HG03575 (cell line): ENCODE measurements around the gene SLC6A8.

Experiments used
- ATAC-seq: cut with Tn5 transposase; IDR thresholded peaks from one replicate; pipeline ENCODE4 v1.9.1; 2021; ENCODE audit not compliant: unreplicated experiment, insufficient number of reproducible peaks, low FRiP score; ENCODE audit errors: extremely low read depth

Gene SLC6A8

GRCh38 chrX:153687121-153688039, at the start of gene SLC6A8:
SLC6A8 (plus strand) TSS chrX:153687926; CDS start chrX:153688575, 649 bp downstream.
- no peak for ATAC-seq

GRCh38 chrX:153638041-153638371, 49.7 kb upstream of the SLC6A8 start:
- no peak for ATAC-seq

GRCh38 chrX:153638436-153639176, 49.1 kb upstream of the SLC6A8 start:
- no peak for ATAC-seq

DNA sequence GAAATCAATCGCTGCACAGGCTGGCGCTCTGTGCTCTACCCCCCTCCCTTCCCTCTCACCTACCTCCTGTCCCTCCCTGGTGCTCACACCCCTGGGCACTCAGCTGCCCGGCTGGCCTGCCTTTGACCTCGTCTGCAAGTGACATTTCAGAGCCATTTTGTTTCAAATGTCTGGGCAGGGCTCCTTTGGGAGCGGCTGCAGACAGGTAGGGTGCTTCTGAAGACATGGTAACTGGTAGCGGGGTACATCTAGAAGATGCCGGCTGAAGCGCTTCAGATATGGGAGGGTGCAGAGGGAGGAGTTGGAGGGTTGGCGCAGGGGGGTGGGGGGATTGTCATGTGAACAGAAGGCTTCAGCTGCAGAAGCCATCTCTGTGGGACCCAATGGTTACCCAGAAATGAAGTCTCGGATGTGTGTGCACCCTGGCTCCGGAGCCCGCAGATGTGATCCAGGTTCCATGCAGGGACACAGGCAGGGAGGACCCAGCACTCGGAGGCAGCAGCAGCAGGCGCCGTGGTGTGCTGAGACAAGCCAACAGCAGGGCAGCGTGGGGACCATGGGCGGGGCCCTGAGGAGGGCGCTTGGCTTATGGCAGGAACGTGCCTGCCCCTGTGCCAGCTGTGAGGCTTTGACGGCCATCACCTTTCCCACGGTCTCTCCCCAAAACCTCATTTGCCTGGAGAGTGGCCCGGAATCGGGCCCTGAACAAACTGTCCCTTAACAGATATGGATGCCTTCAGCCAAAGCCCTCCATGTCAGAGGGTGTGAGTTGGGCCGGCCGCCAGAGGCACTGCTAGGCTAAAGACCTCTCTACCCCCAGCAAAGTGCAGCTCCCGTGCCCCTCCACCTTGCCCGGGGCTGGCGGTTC, 48.3 kb upstream of the SLC6A8 start:
- no peak for ATAC-seq

- no peak for ATAC-seq
These were observed 47.6 kb upstream of the SLC6A8 start for GRCh38 chrX:153640045-153640686.

DNA sequence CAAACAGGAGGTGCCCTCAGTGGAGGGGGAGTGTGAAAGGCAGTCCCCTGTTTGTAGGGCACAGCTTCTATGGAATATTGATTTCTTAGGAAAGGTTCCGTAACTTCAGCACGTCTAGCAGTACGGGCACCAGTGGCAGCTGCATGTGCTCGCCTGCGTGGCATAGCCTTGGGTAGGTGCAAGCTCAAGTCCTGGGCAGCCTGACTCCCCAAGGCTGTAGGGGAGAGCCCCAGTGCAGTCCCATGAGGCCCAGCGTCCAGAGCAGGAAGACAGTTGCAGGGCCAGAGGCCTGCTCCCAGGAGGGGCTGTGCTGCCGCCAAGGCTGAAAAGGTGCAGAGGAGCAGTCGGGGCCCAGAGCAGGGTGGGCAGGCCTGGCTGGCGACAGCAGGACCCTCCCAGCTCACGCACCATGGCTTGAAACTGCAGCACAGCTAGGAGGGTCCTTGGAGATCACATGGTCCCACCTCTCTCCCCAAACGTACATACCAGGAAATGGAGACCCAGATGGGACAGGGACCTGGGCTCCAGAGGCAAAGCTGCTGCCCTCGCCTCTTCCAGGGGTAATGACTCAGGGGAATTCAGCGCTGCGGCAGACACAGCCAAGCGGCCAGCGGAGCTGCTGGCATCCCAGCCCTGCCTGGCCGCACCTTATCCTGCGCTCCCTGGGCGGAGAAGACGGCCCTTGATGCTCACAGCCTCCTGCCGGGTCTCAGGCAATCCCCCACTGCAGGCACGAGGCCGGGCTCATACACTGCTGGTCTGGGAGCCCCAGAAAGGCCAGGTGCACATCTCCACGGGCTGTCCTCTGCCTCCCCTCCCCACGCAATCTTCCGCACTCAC, 46.8 kb upstream of the SLC6A8 start:
- ATAC-seq: no peak

DNA sequence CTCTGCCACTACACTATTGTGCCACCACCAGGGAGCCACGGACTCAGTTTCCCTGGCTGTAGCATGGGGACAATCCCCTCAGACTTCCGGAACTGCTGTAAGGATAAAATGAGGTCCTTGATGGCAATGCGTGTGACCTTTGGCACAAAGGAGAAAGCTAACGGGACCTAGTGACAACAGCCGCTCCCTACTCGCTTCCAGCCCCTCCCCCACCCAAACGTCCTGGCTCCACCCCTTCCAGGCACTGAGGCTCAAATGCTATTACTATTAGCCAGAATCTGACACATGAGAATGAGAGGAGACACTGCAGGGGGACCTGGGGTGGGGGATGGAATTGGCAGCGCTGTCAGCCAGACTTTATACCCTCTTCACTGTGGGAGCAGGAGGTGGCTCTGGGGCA, 46.1 kb upstream of the SLC6A8 start:
- ATAC-seq: no peak

DNA sequence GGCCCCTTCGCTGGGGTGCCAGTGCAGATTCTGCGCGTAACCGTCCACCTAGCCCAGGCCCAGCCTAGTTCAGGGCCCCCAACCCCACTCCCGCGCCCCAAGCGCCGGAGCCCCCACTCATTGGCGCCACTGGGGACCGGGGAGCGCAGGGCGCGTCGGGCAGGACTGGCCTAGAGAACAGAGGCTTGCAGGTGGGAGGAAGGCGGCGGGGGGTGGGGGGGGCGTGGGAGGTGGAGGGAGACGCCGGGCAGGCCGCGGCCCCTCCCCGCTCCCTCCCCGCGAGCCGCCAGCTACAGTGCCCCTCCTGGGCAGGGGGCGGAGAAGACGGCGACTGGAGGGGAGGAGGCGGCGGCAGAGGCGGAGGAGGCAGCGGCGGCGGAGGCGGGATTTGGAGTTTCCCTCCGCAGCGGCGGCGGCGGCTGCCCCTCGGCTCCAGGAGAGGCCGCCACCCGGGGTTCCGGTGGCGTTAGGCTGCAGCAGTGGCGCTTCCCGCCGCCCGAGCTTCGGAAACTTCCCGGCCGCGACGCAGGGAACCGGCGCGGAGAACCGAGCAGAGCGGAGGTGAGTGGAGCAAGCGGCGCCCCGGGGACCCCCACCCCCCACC, 45.6 kb upstream of the SLC6A8 start:
- ATAC-seq: no peak

DNA sequence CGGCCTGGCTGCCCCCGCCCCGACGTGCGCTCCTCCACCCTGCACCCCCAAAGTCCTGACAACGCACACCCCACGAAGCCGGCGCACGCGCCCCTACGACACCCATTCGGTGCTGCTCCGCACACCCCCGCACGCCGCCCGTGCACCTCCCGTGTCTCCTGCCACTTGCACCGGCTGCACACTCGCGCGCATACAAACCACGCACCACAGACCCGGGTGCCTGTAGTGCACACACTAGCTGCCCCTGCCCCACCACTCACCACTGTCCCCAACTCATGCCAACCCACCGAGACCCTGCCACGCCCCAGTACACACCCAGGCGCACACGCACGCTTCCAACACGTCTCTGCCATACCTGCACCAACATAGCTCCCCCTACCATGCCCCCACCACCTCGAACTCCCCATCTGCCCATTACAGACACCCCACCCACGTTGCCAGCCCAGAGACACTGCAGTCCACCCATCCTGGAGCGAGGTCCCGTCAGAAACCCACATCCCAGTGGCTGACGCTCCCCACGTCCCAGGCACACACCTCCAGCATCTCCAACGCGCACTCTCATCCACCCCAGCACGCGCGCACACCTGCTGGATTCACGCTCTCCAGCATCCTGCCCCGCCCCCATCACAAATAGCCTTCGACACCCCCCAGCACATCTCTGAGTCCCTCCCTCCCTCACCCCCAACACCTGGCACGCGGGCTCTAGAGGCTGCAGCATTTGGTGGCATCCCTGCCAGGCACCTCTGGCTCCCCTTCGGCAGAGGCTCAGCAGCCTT, 44.9 kb upstream of the SLC6A8 start:
- ATAC-seq: no peak

- no peak for ATAC-seq
These were observed 44.0 kb upstream of the SLC6A8 start for GRCh38 chrX:153643431-153644351.

GRCh38 chrX:153644356-153645125, 43.2 kb upstream of the SLC6A8 start:
- no peak for ATAC-seq

DNA sequence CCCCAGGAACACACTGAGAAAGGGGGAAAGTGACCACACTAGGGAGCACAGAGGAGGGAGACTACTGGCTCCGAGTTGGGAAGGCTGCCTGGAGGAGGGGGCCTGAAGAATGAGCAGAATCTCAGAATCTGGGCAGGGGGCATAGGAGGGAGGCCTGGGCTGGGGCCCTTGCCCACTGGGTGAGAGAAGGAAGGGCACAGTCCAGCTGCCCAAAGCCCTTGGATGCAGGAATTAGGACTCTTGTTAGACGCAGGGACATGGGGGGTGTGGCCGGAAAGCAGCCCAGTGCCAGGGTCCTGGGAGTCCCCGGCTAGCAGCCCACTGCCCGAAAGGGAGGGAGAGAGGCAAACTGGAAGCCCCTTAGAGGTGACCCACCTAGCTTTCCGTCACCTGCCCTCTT, 42.6 kb upstream of the SLC6A8 start:
- no peak for ATAC-seq

DNA sequence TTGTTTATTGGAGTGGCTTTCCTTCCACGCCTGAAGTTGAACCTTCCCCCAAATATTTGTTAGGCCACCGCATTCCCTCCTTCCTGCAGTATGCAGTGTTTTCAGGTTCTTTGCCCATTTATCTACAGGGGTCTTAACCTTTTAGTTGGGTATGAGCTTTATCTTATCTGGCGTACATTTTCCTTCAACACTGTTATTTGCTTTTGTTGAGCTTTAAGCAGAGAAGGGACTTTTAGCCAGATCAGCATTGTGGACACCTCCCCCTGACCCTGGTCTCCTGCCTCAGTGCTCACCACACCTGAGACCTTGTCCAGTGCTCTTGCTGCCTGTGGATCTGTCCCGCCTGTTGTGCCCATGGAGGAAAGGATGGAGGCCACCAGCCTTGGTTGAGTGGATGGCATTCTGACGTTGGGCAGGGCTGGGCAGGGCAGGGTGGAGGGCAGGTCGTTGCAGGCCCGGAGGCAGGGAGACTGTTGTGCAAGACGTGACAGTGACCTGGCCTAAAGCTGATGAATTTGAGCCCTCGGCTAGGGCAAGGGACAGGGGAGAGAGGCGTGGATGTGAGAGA, 41.7 kb upstream of the SLC6A8 start:
- no peak for ATAC-seq

GRCh38 chrX:153646620-153647373, 40.9 kb upstream of the SLC6A8 start, which contains the start of gene DUSP9:
DUSP9 (plus strand) TSS chrX:153647203; CDS start chrX:153647954, 751 bp downstream.
- ATAC-seq: no peak
